HepG2 (cell line): ENCODE measurements around the gene CCDC57.

Experiments
- ATF3 ChIP-seq: sonication (generic); formaldehyde crosslinking; IDR thresholded peaks from 2 replicates; pipeline ENCODE4 v1.4.0; 2020; ENCODE audit warnings: missing genetic modification reagents
- CTCF ChIP-seq: sonication (generic); formaldehyde crosslinking; IDR thresholded peaks from 2 replicates; pipeline ENCODE4 v1.5.0; 2020; ENCODE audit warnings: mild to moderate bottlenecking, missing genetic modification reagents, moderate library complexity
- HOXA7 ChIP-seq: sonication (generic); formaldehyde crosslinking; IDR thresholded peaks from 2 replicates; pipeline ENCODE4 v1.8.1; 2022; ENCODE audit warnings: mild to moderate bottlenecking, missing genetic modification reagents, moderate library complexity
- RXRA ChIP-seq: sonication (generic); formaldehyde crosslinking; IDR thresholded peaks from 2 replicates; pipeline ENCODE4 v1.5.1; 2020; ENCODE audit warnings: missing genetic modification reagents

DNA sequence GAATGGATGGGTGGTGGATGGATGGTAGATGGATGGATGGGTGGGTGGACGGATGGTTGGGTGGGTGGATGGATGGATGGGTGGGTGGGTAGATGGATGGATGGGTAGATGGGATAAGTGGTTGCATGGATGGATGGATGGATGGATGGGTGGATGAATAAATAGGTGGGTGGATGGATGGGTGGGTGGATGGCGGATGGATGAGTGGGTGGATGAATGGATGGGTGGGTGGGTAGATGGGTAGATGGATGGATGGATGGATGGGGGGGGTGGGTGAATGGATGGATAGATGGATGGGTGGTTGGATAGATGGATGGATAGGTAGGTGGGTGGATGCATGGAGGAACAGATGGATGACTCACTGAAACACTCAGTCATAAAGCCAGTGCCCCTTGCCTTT lies 63.6 kb downstream of the CCDC57 start:
- TF ChIP-seq RXRA (CRISPR knock-in tag) = no peak
- no peak for TF ChIP-seq ATF3 (CRISPR knock-in tag)
- TF ChIP-seq HOXA7 = no peak
- TF ChIP-seq CTCF (CRISPR knock-in tag) = no peak
